HG02970 (cell line): ENCODE results near the gene RNU1-4.
"Not testable (repeated sequence)": the region's sequence is repeated elsewhere in the genome, so short reads cannot be mapped to it uniquely, and the experiment has no call there.

Experiments
- ATAC-seq: cut with Tn5 transposase; IDR thresholded peaks from one replicate; pipeline ENCODE4 v1.9.1; 2021; ENCODE audit warnings: mild to moderate bottlenecking, moderate library complexity, moderate number of reproducible peaks; ENCODE audit not compliant: unreplicated experiment, low FRiP score

Gene RNU1-4

DNA sequence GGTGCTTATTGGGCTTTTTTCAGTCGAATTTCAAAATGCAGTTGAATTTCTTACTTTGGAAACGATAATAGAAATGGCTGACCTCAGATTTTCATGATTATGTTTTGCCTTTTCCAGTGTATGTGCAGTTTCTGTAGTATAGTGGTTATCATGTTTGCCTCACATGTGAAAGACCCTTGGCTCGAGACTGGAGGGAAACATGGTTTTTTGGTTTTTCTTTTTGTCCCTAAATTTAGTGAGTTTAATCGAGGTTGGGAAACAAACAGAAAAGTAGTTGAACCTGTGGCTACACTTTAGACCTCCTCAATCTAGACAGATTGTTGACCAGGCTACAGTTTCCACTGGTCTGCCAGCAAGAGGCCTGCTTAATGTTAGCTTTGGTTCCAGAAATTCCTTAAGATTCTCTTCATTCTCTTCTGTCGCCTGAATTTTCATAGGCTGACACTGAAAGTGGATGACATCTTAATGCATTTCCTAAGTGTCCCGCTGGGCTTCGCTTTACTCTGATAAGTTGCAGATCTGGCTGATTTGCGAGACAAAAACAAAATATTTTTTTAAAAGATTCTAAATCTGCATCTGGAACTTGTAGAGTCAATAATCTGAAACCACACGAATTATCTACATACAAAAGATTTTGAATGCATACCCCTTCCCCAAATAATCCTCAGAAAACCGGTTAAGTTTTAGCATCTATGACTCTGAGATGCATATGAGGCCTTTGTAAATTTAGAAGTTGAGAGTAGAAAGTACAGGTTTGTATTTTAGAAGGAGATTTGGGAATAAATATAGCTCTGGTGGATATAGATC lies 14.7 kb upstream of the RNU1-4 start:
- not testable (repeated sequence) for ATAC-seq

DNA sequence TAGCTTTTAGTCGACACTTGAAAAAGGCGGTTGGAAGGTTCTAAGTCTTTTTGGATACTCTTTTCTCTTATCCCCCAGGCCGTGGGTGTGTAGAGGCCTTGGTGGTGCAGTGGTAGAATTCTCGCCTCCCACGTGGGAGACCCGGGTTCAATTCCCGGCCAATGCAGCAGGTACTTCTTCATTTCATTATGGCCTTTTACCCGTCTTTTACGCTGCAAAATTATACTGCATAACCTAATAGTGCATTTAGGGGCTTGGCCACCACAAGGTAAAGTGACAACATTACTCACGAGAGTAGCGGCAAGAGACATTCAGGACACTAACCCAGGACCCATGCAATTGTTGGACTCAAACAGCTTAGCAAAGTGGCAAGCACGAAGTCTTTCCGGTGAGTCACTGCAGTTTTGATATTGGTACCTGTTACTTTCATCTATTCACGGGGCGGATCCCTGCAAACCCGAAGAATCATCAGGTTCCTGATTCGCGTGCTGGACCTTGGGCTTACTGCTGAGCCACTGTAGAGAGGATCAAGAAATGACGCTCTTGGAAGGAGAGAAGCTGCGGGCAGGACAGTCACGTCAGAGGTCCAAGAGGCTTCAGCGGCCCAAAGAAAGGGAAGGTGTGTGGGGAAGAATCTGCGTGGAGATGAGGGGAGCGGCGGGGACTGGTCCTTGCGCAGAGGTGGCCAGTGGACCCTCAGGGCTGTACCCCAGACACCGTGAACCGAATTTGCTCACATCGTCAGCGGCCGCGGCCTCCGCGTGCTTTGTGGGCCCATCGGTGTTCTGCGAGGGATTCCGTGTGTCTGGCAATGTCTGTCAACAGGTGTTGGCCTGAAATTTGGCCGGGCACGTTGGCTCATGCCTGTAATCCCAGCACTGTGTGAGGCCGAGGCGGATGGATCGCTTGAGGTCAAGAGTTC lies 12.9 kb upstream of the RNU1-4 start:
- ATAC-seq = no peak

GRCh38 chr1:16728243-16728949 lies 11.9 kb upstream of the RNU1-4 start:
- not testable (repeated sequence) for ATAC-seq

GRCh38 chr1:16732254-16732896 lies 7.9 kb upstream of the RNU1-4 start:
- not testable (repeated sequence) for ATAC-seq

GRCh38 chr1:16741230-16741629 lies 914 bp downstream of the RNU1-4 start:
- ATAC-seq = not testable (repeated sequence)

GRCh38 chr1:16747660-16748059 lies 7.3 kb downstream of the RNU1-4 start:
- not testable (repeated sequence) for ATAC-seq

DNA sequence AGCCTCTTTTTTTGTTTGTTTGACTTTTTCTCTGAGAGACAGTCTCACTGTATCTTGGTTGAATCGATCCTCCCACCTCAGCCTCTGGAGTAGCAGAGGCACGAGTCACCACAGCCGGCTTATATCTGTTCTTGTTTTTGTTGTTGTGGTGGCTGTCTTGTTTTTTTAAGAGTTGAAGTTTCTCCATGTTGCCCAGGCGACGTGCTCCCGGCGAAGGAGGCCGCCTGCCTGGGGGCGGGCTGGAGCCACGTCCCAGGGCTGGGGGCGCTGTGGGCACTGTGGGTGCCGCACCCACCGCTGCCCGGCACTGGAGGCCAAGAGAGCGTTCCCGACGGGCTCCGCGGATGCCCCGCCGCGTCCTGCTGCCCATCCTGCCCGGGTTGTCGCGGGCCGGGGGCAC lies 8.4 kb downstream of the RNU1-4 start:
- not testable (repeated sequence) for ATAC-seq

GRCh38 chr1:16749910-16750888 lies 9.9 kb downstream of the RNU1-4 start:
- not testable (repeated sequence) for ATAC-seq

DNA sequence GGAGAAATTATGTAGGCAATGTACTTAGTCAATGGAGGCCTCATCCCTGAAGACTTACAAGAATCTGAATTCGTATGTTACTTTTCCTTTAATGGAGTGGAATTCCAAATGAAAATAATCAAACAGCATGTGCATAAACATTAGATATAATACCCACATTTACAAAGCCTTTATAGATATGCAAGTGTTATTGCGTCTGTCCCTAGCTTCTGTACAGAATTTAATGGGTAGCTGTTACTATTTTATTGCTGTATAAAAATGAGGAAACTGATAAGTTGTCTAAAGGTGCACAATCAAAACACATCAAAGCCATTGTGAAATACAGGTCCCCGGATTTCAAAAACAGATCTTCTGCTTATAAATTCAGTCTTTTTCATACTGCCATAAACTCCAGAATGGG lies 12.5 kb downstream of the RNU1-4 start:
- ATAC-seq = not testable (repeated sequence)

- not testable (repeated sequence) for ATAC-seq
Observed at GRCh38 chr1:16755385-16755784, 15.1 kb downstream of the RNU1-4 start.

DNA sequence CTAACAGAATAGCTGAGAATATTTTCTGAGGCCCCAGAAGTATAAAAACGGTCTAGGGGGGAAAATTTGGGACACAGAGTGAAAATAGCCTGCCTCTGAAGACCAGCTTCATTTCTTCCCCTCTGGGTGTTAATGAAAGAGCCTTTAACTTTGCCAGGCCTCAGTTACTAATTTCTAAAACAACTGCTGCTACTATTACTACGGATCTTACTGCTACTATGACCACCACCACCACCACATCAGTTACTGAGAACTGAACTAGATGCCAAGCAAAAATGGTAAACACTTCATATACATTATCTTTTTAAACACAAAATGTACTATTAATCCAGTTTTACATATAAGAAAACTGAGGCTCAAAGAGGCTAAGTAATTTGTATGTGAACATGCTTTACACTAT lies 15.6 kb downstream of the RNU1-4 start:
- ATAC-seq = not testable (repeated sequence)

GRCh38 chr1:16757574-16757973 lies 17.3 kb downstream of the RNU1-4 start:
- ATAC-seq = not testable (repeated sequence)

GRCh38 chr1:16758060-16758459 lies 17.7 kb downstream of the RNU1-4 start:
- ATAC-seq = not testable (repeated sequence)

- ATAC-seq = not testable (repeated sequence)
Observed at GRCh38 chr1:16759041-16759493, 18.8 kb downstream of the RNU1-4 start.

DNA sequence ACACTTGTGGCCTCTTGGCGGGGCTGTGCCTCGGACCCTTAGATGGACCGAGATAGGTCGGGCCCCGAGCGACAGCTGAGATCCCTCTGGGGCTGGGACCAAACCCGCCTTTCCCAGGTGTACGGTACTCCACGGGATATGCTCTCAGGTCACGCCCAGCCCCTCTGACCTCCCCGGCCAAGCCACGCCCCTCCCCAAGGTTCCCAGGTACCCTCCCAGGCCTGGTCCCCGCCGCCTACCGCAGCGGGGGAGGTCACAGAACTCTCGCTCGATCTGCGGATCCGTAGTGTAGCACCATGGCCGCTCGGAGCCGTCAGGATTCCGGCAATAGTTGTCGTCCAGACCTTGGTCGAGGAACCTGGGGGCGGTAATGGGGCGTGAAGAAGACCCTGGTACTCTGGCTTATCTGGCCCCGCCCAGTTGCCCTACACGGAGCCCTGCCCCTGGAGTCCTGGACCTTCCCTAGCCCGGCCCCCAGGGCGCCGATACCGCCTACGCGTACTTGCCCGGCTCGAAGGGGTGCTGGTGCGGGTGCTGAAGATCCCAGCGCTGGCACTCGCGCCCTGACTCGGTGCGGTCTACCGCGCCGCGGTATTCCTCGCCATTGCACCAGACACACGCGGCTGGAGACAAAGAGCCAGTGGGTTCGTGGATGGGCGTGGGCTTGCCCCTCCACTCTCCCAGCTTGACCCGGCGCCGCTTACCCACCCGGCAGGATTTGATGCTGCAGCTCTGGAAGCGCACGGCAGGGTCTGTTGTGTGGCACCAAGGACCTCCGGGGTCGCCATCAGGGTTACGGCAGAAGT lies 19.5 kb downstream of the RNU1-4 start:
- ATAC-seq = not testable (repeated sequence)

- not testable (repeated sequence) for ATAC-seq
Observed at GRCh38 chr1:16760456-16760765, 20.1 kb downstream of the RNU1-4 start.

DNA sequence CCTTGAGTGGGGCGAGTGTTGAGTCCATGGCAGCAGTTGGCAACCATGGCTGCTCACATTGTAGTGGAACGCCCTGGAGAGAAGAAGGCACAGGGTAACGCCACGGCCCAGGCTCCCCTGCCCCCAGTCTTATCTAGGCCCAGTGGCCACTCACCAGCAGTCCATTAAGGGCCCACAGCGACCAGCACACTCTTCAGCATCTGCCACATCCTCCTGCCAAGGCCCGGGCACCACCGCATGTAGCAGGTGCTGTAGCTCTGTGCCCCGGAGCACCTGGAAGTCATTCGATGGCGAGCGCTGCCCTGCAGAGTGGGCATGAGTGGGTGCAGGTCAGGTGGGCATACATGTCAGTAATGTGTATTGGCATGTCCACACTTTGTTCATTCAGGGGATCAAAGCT lies 20.5 kb downstream of the RNU1-4 start:
- not testable (repeated sequence) for ATAC-seq

DNA sequence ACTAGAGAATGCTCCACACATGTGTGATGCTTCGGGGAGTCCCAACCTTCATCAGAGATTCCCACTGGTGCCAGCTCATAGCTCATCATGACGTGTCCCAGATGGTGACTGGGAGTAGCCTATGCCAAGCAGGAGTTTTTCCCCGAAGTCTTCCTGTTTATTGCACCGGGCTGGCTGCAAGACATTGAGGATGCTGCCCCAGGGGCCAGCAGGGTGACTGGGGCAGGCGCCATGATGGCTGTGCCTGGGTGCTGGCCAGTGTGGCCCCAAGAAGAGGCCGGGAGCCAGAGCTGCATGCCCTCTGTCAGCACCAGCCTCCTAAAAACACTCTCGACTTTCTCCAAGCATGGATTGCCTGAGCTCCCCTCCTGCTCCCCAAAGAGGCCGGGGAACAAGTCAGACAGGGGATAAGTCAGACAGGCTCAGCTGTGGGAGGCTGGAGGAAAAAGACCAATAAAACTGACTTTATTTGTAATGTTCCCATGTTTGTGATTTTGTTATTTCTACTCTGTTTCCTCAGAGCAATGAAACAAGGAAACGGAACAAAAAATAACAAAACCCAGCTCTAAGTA lies 24.0 kb downstream of the RNU1-4 start:
- ATAC-seq = not testable (repeated sequence)
